Smooth muscle cell of the umbilical artery (primary cell): ENCODE results near the gene VAMP2. TPM values are rescaled to one million over a fixed set of nuclear protein-coding genes. Genes with fewer than 3 reads are reported as not detected.

ENCODE experiments used
- total RNA-seq: library from RNA; depleted of rRNA; stranded (reverse); fragments of >200 nt; gene quantifications from 2 replicates; pipeline ENCODE4 v1.2.3, GENCODE V29; 2014

Gene VAMP2
- 5.9 and 8.2 TPM in 2 replicates for total RNA-seq

GRCh38 chr17:8162233-8162996 is at the start of gene VAMP2:
Gene VAMP2, minus strand, starts transcription at chr17:8162948. Its CDS starts 69 bp downstream, at chr17:8162879.

GRCh38 chr17:8209907-8210760 is 47.4 kb upstream of the VAMP2 start, which contains the start of gene AURKB:
Gene AURKB, minus strand, starts transcription at chr17:8210575. Its CDS starts 351 bp downstream, at chr17:8210224.

GRCh38 chr17:8189711-8190477 is 27.1 kb upstream of the VAMP2 start, which contains the start of gene BORCS6:
Gene BORCS6, minus strand, starts transcription at chr17:8190180. Its CDS starts 40 bp downstream, at chr17:8190140.

DNA sequence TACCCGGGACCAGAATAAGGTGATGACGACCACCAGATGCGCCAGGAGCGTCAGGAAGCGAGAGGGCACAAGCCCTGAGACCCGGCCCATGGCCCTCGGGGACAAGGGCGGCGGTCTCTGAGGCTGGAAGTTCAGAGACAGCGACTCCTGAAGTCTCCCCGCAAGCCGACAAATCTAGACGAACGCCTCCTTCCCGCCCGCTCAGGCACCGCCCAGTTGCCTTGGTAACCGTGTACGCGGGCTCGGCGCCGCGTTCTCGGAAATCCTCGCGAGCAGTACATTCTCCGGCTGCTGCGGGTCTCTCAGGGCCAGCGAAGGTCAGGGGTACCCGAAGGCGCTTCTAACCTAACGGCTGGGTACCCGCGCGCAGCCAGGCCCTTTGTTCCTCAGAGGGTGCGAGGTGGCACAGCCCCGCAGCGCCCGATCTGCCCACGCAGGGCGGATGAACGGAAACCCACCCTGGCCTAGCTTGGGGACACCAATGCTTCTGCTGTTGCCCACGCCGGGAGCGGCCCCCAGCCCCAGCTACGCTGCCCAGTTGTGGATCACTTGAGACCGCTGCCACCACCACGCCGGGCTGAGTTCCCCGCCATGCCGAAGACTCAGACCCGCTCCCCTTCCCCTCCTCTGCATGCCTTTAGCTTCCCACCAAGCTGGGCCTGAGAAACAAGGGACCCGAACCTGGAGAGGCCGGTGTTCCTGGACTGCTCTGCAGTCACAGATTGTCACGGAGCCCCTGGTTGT is 13.6 kb upstream of the VAMP2 start, which contains the start of gene TMEM107:
Gene TMEM107, minus strand, starts transcription at position 184 of the 744 bp plus-strand sequence. Its CDS starts 94 bp downstream, at position 90.

GRCh38 chr17:8152112-8152775 is 10.5 kb downstream of the VAMP2 start, which contains the start of gene PER1:
Gene PER1, minus strand, starts transcription at chr17:8152404. Its CDS starts 1,698 bp downstream, at chr17:8150706.

DNA sequence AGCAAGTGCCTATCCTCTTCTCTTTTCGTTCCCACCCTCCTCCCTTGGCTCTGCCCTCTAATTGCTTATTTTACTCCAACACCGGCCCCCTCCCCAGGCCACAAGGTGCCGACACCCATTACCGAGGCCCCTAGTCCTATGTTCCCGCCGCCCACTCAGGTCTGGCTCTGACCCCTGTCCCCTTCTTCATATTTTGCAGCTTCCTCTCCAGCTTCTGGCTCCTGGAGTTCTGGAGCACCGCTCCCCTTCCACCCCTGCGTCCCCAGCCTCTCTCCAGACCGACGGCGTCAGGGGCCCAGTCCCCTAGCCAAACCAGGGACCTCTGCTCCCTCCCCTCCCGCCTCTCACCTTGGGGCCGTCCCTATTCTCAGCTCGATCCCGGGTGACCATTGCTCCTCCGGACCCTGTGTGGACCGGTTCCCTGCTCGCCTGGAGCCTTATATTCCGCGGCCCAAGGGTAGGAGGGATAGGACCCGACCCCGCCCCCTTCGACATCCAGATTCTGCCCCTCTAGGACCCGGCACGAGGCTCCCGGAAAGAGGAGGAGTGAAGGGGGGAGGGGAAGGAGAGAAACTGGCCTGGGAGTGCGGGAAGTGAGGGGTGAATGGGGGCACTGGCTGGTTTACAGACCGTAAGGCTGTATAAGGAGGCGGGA is 38.9 kb downstream of the VAMP2 start, which contains the start of gene HES7:
Gene HES7, minus strand, starts transcription at position 412 of the 655 bp plus-strand sequence. Its CDS starts 22 bp downstream, at position 390.

GRCh38 chr17:8117980-8118768 is 44.6 kb downstream of the VAMP2 start, which contains the start of gene ALOXE3:
Gene ALOXE3, minus strand, starts transcription at chr17:8118514. Its CDS starts 524 bp downstream, at chr17:8117990.

Other genes with a start within 250 kb of the VAMP2 start
- 5.1 and 9.2 TPM in 2 replicates for gene RNF227, start 246.7 kb downstream of the VAMP2 start, total RNA-seq
- 0.59 and 0.88 TPM in 2 replicates for gene KCNAB3, start 233.1 kb downstream of the VAMP2 start, total RNA-seq
- gene TRAPPC1, start 231.0 kb downstream of the VAMP2 start, total RNA-seq, result 44.2 and 70.9 TPM in 2 replicates
- 14.6 and 24.4 TPM in 2 replicates for gene CNTROB, start 230.7 kb downstream of the VAMP2 start, total RNA-seq
- gene GUCY2D, start 160.3 kb downstream of the VAMP2 start, total RNA-seq, result under 0.01 TPM in 1 of 2 replicates, not detected in the other
- gene ALOX15B, start 123.9 kb downstream of the VAMP2 start, total RNA-seq, result not detected in 2 replicates
- not detected in 2 replicates for gene ALOX12B, start 75.2 kb downstream of the VAMP2 start, total RNA-seq
- not detected in 2 replicates for gene ALOXE3, start 44.4 kb downstream of the VAMP2 start, total RNA-seq
- not detected in 2 replicates for gene HES7, start 38.8 kb downstream of the VAMP2 start, total RNA-seq
- 3.0 and 11.3 TPM in 2 replicates for gene PER1, start 10.5 kb downstream of the VAMP2 start, total RNA-seq
- 14.6 and 26.1 TPM in 2 replicates for gene TMEM107, start 13.4 kb upstream of the VAMP2 start, total RNA-seq
- 6.4 and 7.1 TPM in 2 replicates for gene BORCS6, start 27.2 kb upstream of the VAMP2 start, total RNA-seq
- 1.5 and 16.7 TPM in 2 replicates for gene AURKB, start 47.6 kb upstream of the VAMP2 start, total RNA-seq
- 2.7 and 3.4 TPM in 2 replicates for gene CTC1, start 85.1 kb upstream of the VAMP2 start, total RNA-seq
- 14.3 and 26.4 TPM in 2 replicates for gene PFAS, start 86.3 kb upstream of the VAMP2 start, total RNA-seq
- gene RANGRF, start 125.7 kb upstream of the VAMP2 start, total RNA-seq, result 5.0 and 5.9 TPM in 2 replicates
- gene SLC25A35, start 132.5 kb upstream of the VAMP2 start, total RNA-seq, result 0.59 and 0.65 TPM in 2 replicates
- gene ARHGEF15, start 147.3 kb upstream of the VAMP2 start, total RNA-seq, result under 0.01 TPM in 1 of 2 replicates, not detected in the other
- not detected in 2 replicates for gene ODF4, start 176.9 kb upstream of the VAMP2 start, total RNA-seq
- 1,578 and 4,116 TPM in 2 replicates for gene RPL26, start 220.2 kb upstream of the VAMP2 start, total RNA-seq
- not detected in 2 replicates for gene RNF222, start 234.9 kb upstream of the VAMP2 start, total RNA-seq